ENCODE data around the gene CLEC16A. TPM values are rescaled to one million over a fixed set of nuclear protein-coding genes. Genes with fewer than 3 reads are reported as not detected.

Gene CLEC16A
- total RNA-seq, 1 donor from 2014 or later, result 22.1 TPM

DNA sequence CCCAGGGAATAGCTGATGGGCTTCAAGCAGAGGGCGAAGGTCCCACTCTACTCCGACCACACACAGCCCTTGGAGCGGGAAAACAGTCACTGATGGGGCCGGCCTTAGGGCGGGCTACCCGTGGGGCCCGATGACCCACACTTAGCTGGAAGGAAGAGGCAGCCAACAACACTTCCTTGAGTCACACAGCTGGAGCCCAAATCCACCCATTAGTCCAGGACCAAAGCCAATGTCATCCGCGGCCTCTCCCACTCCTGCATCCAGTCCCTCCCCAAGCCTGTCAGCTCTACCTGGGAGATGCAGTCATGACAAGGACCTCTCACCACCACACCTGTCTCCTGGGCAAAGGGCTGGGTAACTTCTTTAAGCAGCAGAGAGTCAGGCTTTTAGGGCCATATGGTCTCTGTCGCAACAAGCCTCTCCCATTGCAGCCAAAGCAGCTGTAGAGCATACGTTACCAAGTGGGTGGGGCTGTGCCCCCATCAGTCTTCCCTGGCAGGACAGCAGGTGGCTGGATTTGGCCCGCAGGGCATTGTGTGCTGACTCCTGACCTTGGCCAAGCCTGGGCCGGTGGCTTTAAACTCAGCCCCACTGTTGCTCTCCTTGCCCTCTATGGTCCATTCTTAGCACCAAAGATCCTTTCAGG, 200.9 kb downstream of the CLEC16A start:
- peak; percentile 17 for DNase-seq

- no peak for DNase-seq
These were observed 201.5 kb downstream of the CLEC16A start for GRCh38 chr16:11145819-11146211.

GRCh38 chr16:11147033-11147753, 202.8 kb downstream of the CLEC16A start:
- DNase-seq, result no peak

GRCh38 chr16:11147754-11148444, 203.5 kb downstream of the CLEC16A start:
- DNase-seq, result no peak

GRCh38 chr16:11149011-11149616, 204.8 kb downstream of the CLEC16A start:
- DNase-seq, result peak; percentile 38

- no peak for DNase-seq
These were observed 205.8 kb downstream of the CLEC16A start for GRCh38 chr16:11150190-11150589.

DNA sequence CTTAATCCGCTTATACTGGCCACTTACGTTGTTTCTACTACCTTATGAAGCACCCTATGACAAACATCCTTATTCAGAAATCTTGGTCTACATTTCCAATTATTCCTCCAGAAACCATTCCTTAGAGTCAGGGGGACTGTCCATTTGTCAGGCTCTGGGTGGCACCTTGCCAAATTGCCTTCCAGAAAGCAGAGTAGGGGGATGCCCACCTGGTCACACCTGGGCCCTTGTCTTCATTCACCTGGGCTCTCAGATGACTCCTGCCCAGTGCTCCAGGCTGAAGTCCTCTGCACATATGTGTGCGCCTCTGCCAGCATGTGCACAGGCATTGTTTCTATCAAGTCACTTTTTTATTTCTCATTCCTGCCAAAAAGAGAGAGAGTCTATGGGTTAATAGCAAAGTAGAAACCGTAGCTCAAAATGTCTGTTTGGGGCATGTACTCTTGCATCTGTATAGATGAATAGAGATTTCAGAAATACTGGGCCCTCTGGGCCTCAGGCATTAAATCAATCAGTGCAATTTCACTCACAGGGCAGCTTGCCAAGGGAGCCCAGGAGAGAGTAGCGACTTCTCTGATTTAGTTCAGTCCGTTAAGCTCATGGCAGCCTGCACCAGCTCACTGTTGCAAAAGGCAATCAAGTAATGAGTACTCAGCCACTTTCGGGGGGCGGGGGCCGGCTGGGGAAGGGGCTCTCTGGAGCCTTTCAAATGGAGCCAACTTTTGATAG, 207.0 kb downstream of the CLEC16A start:
- no peak for DNase-seq

DNA sequence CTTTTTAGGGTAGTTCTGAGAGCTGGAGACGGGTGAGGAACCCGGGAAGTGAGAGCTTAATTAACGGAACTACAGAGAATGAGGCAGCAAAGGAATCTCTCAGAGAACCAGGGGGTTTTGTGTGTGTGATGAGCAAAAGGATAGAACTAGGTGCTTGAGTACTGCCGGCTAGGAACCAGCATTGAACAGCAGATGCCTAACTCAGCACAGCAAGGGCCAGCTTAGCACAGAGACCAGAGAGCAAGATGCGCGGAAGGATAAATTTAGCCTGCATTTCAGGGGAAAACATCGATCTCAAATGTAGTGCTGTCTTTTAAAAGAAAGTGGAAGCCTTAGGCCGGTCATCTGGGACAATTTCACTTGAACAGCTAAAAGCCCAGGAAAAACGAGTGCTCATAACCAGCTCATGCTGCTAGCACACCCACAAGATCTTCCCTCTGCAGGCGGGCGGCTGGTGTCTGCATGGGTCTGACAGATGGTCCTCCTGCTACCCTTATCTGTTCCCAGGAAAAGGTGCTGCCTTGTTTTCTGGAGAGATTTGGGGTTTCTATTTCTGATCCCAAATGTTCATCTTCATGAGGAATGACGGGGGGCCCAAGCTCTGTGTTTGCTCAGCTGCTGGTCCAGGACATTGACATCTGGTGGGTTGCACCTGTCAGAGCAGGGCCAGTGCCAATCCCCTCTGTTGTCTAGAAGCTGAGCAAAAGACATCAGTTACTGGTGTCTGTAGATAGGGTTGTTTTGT, 207.7 kb downstream of the CLEC16A start:
- DNase-seq, result no peak

- peak; percentile 38 for DNase-seq
These were observed 208.4 kb downstream of the CLEC16A start for GRCh38 chr16:11152677-11153331.

- DNase-seq, result no peak
These were observed 211.0 kb downstream of the CLEC16A start for GRCh38 chr16:11155284-11155806.

GRCh38 chr16:11156401-11156800, 212.0 kb downstream of the CLEC16A start:
- no peak for DNase-seq

GRCh38 chr16:11157143-11157542, 212.8 kb downstream of the CLEC16A start:
- DNase-seq, result no peak

- DNase-seq, result no peak
These were observed 213.7 kb downstream of the CLEC16A start for GRCh38 chr16:11158018-11158417.

GRCh38 chr16:11159282-11159681, 214.9 kb downstream of the CLEC16A start:
- DNase-seq, result no peak

- DNase-seq, result no peak
These were observed 216.3 kb downstream of the CLEC16A start for GRCh38 chr16:11160676-11161115.

- no peak for DNase-seq
These were observed 217.1 kb downstream of the CLEC16A start for GRCh38 chr16:11161439-11161838.

DNA sequence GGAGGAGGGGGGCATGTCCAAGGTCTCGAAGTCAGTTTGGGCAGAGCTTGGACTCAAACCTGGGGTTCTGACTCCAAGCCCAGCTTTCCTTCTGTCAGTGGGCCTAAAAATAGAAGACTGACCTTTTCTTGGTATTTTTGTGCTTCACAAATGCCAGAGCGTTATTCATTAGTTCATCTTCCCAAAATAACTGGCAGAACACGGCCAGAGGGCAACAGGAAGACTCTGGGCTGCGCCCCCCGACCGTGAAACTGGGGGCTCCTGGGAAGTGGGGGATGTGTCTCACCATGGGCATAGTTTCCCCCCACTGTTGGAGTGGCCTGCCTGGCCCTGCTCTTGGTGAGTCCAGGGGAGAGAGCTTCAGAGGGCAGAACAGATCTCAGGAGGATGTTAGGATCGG, 217.6 kb downstream of the CLEC16A start:
- DNase-seq, result no peak

DNA sequence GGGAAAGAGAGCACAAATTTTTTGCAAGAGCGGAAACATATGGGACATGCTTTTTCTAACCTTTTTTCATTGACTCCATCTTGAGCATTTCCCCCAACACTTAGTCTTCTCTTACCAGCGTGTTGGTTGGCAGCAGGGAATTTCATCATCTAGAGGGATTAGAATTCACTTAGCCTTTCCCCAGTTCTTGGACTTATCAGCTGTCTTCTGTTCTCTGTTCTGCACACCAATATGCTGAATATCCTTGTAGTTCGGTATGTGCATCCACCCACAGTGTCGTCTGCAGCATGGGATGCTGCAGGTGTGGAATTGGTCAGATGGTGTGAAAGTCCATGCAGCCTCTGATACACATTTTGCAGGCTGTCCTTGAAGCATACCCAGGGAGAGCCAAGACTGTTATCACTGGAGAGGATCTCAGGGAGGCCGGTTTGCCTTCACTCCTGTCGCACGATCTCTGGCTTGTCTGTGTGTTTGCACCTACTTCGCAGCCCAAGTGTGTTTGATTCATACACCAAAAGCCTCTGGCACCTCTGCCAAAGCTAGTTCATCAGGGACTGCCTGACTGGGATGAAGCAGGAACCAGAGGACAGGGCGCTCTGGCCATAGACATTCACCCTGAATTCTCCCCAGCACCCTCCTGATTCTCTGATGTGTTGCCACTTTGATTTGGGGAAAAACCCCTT, 218.4 kb downstream of the CLEC16A start:
- no peak for DNase-seq

GRCh38 chr16:11163761-11164261, 219.4 kb downstream of the CLEC16A start:
- DNase-seq, result peak; percentile 5

Measured in dermis blood vessel endothelial cell (primary cell).